Measurements from ENCODE around the gene CSNK1G2. TPM values are rescaled to one million over a fixed set of nuclear protein-coding genes. Genes with fewer than 3 reads are reported as not detected.

CSNK1G2 gene
- total RNA-seq, 4 donors from 2014 or later: 17.3 to 50.9 (median 26.2) TPM

- no peak for TF ChIP-seq CTCF (IDR thresholded peaks at IDR 0.05; ENCODE audit: low read depth)
These were observed 3.9 kb upstream of the CSNK1G2 start for GRCh38 chr19:1936916-1937610.

GRCh38 chr19:1938071-1938470 is 2.9 kb upstream of the CSNK1G2 start:
- no peak for TF ChIP-seq CTCF (IDR thresholded peaks at IDR 0.05; ENCODE audit: low read depth)

- TF ChIP-seq CTCF (IDR thresholded peaks at IDR 0.05; ENCODE audit: low read depth): no peak
These were observed 1.3 kb downstream of the CSNK1G2 start for GRCh38 chr19:1942078-1942933.

- TF ChIP-seq CTCF (IDR thresholded peaks at IDR 0.05; ENCODE audit: low read depth): no peak
These were observed 2.1 kb downstream of the CSNK1G2 start for GRCh38 chr19:1942934-1943555.

- no peak for TF ChIP-seq CTCF (IDR thresholded peaks at IDR 0.05; ENCODE audit: low read depth)
These were observed 2.7 kb downstream of the CSNK1G2 start for GRCh38 chr19:1943661-1944087.

GRCh38 chr19:1944088-1944915 is 3.3 kb downstream of the CSNK1G2 start:
- no peak for TF ChIP-seq CTCF (IDR thresholded peaks at IDR 0.05; ENCODE audit: low read depth)

Measured in subcutaneous adipose tissue (tissue), 4 donors.